GM04503 (cell line): ENCODE results near the gene PHYHIPL.

ENCODE experiments used
- DNase-seq: peaks from one replicate; pipeline ENCODE4 v3.0.0-alpha.2; 2012; ENCODE audit warnings: low read depth

The PHYHIPL gene

GRCh38 chr10:59257224-59257623 is 80.8 kb downstream of the PHYHIPL start:
- DNase-seq, result no peak

DNA sequence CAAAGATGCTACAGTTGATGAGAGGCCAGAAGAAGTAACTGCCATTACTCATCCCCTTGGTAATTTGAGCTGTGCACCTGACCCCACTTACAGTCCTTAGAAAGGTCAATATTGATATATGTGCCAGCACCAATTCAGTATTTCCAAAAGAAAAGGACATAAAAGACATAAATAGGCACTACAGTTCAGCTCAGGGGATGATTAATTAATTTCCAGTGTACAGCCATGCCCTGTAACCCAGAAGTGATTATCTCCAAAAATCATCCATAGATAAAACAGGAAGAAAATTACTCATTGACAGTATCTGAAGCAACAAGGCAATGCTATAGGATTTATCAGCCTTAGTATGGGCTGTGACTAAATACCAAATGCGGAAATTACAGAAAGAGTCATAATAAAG is 82.4 kb downstream of the PHYHIPL start:
- DNase-seq, result no peak

DNA sequence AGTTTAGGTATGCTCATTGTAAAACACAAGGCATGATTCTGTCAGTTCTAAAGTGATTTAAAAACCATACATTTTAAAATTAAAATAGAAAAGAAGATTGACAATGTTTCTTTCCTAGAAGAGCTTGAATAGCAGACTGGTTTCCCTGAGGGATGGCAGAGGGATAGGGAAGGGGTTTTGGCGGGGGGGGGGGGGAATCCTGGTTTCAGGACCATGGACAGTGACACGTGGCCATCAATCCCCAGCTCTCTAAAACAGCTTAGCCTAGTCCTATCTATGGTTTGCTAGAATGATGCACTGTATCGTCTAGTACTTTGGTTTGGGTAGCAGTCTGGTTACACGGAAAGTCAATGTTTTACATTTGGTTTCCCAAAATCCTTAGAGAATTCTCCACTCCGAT is 88.7 kb downstream of the PHYHIPL start:
- no peak for DNase-seq

DNA sequence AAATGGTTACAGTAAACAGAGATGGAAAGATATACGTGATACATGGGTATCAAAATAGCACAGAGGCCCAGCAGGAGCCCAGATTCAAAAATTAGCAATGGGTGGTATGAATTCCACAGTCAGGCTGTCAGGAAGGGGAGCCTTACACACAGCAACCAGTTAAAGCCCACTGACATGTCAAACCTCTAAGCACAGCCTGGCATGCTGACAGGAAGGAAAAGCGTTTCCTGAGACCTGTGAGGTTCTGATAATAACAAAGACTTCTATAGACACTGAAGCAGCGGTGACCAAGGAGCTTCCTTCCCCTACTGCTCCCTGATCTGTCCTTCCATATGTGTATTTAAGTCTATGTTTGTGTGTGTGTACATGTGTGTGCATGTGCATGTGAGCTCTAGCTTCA is 89.9 kb downstream of the PHYHIPL start:
- DNase-seq, result no peak

GRCh38 chr10:59268460-59268859 is 92.0 kb downstream of the PHYHIPL start:
- no peak for DNase-seq

DNA sequence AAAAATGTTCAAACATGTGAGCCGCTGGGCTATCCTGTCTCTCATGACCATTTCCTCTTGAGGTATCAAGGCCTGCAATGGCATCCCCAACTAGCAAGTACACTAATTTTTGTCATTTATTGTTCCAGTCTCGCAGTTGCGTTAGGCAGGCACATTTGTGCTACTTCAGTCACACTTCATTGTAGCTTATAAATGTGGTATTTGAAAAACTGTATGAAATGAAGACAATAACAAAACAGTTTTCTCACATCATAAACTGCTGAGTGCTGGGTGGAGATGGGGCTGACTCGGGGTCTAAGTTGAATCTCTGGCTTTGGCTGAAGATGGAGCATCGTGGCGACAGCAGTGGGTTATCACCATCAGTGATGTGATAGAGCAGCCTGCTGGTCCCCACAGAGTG is 93.2 kb downstream of the PHYHIPL start:
- no peak for DNase-seq

GRCh38 chr10:59270492-59270891 is 94.0 kb downstream of the PHYHIPL start:
- DNase-seq, result no peak

DNA sequence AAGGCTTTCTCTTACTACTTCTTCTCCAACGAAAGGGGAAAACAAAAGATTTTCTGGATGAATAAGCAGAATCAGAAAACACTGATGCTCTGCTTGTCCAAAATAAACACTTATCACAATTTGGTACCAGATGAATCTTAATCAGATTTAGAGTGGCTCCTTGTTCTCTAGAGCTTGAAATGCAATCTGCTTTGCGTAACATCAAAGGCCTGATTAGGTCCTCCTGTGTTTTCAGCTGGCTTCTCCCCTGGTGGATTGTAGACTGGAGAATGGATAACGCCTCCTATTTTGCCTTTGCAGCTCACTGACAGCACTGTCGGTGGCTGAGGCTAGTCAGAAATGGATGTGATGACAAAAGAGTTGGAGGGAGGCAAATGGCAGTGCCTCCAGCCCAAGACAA is 94.7 kb downstream of the PHYHIPL start:
- DNase-seq, result no peak

DNA sequence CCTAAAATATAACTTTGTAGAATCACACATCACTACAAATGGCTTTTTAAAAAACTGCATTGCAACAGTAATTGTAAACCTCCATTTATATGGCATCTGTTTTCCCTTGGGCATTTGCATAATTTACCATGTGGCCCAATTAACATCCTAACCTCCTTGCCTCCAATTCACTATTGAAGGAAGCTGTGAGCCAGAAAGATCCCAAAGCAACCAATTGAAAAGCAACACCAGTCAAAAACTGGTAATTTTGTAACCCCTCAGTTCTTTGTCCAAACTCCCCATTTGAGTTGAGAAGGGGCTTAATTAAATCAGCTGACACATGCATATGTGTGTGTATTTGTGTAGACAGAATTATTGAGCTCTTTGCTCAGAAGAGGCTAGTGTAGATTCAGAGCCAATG is 95.6 kb downstream of the PHYHIPL start:
- DNase-seq, result no peak

DNA sequence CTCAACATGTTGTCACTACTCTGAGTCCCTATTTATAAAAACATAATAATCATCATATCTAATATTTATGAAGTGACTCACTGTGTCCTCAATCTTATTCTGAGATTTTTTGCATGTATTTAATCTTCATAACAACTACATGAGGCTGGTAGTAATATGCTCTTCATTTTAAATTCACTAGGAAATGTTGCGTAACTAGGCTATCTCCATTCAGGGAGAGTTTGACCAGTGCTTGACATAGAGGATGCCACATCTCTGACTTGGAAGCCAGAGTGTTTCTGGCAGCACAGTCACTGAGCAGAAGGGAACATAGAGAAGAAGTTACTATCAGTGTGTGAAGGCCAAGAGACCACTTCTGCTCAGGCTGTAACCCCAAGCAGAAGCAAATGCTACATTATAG is 97.0 kb downstream of the PHYHIPL start:
- no peak for DNase-seq

GRCh38 chr10:59276133-59276532 is 99.7 kb downstream of the PHYHIPL start:
- no peak for DNase-seq

- no peak for DNase-seq
Measured at GRCh38 chr10:59276919-59277318, 100.5 kb downstream of the PHYHIPL start.

DNA sequence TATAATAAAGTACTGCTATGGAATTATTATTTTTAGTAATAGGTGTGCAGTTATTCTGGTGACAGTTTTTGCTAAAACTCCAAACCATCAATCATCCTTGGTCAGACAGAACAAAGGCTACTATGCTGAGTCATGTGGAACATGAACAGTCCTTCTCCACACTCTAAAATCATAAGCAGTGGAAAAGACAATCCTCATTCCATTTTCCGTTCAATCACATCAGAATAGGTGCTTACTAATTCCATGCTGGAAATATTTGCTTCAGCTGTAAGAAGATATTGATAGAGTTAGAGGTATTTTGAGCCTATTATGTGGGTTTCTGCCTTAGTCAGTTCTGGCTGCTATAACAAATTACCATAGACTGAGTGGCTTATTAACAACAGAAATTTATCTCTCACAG is 103.0 kb downstream of the PHYHIPL start:
- no peak for DNase-seq

DNA sequence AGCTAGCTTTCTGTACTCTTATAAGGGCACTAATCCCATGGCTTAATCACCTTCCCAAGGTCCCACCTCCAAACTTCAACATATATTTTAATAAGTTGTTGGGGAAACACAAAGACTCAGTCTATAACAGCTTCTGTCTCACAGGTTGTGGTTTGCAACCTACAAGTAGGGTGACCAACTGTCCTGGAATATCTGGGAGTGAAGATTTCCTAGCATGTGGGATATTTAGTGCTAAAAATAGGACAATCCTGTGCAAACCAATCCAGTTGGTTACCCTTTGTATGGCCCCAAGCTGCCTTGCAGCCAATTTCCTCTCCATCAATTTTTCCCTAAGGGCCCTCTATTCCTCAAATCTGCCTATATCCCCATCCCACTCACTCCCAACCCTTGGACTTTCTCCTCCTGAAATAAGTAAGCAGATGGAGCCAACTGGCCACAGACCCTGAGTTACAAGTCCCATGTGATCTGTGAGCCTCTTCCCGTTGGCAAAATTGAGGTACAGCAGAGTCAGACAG is 103.6 kb downstream of the PHYHIPL start:
- no peak for DNase-seq

DNA sequence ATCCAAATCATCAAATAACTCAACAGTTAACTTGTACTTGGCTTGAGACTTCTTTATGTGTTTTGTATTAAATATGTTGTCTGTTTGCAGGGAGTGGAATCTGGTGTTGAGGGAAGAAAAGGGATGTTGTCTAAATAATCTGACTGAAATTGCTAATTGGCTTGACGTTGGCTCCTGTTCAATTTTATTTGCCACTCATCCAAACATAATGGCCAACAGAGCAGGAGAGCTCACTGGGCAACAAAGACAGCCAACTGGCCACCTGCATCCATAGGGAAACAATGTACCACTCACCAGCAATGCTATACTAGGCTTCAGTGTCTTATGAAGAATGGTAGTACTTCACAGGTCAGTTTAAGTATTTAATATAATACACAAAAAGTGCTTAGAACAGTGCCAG is 105.4 kb downstream of the PHYHIPL start:
- DNase-seq, result no peak

DNA sequence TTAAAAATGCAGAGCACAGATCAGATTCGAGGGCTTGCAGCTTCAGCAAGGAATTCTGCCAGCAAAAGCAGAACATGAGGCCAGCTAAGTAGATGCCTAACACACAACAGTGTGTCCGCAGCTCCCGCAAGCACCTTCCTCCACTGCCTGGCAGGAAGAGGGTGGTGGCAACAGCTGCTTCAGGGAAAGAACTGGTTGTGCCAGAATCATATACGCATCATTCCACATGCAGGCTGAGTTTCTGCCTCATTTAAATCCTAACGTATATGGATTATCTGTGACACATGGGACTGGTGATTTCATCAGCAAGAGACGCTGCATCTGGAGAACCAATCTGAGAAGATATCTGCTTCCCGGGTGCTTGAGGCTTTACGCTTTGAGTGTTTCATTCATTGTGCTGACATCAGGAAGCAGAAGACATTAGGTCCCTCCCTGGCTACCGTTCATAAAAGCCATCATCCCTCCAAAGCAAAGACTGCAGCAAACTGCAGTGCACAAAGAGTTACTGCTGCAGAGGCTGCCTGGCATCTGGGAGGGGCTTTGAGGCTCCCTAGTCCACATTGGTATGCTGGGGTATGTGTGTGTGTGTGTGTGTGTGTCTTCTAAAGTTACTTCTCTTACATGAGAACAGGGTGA is 107.1 kb downstream of the PHYHIPL start:
- no peak for DNase-seq

DNA sequence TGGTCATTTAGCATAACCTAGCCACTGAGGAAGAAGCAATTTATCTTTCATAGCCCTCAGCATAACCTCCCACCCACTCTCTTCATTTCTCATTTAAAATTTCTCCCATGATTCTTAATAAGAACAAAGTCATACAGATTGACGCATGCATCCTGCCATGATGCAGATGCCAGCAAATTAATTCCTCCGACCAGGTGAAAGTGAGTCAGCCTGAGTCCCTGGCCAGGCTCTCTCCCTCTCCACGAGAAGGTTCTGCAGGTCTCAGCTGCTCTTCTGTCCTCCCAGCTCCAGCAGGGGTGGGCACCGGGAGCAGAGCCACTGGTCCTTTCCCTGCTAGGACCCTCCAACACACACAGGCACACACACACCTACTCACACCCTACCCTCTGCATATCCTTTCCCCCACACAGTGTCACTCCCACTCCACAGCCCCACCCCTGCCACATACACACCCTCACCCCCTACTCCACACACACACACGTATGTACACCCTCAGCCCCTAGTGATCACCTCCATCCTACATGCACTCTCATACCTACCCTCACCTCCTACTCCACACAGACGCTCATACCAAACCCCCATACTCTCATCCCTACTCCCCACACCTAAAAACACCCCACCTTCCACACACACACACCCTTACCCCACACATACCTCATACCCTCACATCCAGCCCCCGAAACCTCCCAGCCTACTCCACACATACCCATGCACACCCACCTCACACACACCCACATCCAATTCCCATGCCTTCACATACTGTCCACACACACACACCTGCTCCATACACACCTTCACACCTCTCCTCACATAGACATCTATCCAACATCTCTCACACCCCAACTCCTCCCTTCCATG is 107.9 kb downstream of the PHYHIPL start:
- no peak for DNase-seq

DNA sequence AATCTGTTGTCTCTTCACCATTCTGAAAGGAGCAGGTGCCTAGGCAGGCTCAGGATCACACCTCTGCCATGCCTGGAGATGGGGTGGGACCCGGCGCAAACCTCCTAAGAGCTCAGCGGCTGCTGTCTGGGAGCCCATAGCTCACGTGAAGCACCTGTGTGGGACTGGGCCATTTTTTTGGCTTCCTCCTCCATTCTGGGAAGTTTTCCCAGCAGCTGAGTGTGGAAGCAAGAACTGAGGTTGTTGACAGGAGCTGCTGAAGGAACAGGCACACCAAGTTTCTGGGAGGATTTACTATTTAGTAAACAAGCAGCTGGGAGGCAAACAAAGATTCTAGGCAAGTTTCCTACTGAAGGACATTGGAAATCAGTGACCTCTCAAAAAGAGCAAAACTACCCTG is 108.6 kb downstream of the PHYHIPL start:
- no peak for DNase-seq

- no peak for DNase-seq
Measured at GRCh38 chr10:59285848-59286247, 109.4 kb downstream of the PHYHIPL start.

- no peak for DNase-seq
Measured at GRCh38 chr10:59287587-59288255, 111.3 kb downstream of the PHYHIPL start.

- no peak for DNase-seq
Measured at GRCh38 chr10:59289853-59290252, 113.4 kb downstream of the PHYHIPL start.

DNA sequence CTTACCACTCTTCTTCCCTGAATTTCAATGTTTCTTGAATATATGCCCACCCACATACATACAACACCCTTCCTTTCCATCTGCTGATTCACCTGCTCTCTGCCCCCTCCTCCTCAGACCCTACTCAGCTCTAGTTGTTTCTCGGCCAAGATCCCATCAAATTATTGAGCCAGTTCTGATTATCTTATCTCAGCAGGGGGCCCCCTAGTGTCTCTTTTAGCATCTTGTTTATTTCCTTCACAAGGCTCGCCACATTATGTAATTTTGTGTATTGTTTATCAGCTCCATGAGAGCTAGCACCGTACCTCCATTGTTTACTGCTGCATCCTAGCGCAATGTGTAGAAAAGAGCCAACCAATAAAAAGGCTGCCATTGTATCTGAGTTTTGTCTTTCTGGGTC is 114.0 kb downstream of the PHYHIPL start:
- no peak for DNase-seq
